Skeletal muscle satellite cell (primary cell): ENCODE results near the gene RAF1.
"Not testable (repeated sequence)": the region's sequence is repeated elsewhere in the genome, so short reads cannot be mapped to it uniquely, and the experiment has no call there.

Source experiments
- H3K27me3 ChIP-seq: 2 replicates; pipeline ENCODE4 v1.7.0; 2013; ENCODE audit warnings: low read length; ENCODE audit not compliant: control insufficient read depth, insufficient read depth
- H3K36me3 ChIP-seq: 2 replicates; pipeline ENCODE4 v1.7.0; 2013; ENCODE audit warnings: mild to moderate bottlenecking, control low read depth, low read length; ENCODE audit not compliant: insufficient read depth
- H3K4me1 ChIP-seq: 2 replicates; pipeline ENCODE4 v1.7.0; 2013; ENCODE audit warnings: low read length; ENCODE audit not compliant: control insufficient read depth, insufficient read depth
- H3K4me2 ChIP-seq: 2 replicates; pipeline ENCODE4 v1.7.0; 2013; ENCODE audit warnings: mild to moderate bottlenecking, low read length
- H3K4me3 ChIP-seq: 2 replicates; pipeline ENCODE4 v1.7.0; 2013; ENCODE audit warnings: low read length
- H3K9ac ChIP-seq: 2 replicates; pipeline ENCODE4 v1.7.0; 2013; ENCODE audit warnings: mild to moderate bottlenecking, low read depth, low read length, moderate library complexity
- H3K9me3 ChIP-seq: replicated peaks from 2 replicates; pipeline ENCODE4 v1.7.0; 2013; ENCODE audit warnings: mild to moderate bottlenecking, control low read depth, low read length

RAF1 gene

DNA sequence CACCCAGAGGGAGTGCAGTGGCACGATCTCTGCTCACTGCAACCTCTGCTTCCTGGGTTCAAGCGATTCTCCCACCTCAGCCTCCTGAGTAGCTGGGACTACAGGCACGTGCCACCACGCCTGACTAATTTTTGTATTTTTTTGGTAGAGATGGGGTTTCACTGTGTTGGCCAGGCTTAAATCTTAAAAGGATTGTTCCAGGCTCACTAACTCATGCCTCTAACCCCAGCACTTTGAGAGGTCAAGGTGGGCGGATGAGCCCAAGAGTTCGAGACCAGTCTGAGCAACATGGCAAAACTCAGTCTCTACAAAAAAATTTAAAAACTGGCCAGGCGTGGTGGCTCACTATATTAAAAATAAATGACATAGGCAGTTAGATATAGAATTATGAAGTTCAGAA is 33.1 kb downstream of the RAF1 start:
- H3K4me3 ChIP-seq, H3K9me3 ChIP-seq: not testable (repeated sequence)

GRCh38 chr3:12630292-12630691 is 33.6 kb downstream of the RAF1 start:
- peaks cover 18% of the 10 kb centered on the region for H3K4me1 ChIP-seq
- H3K36me3 ChIP-seq: no peaks in the 10 kb centered on the region
- H3K9me3 ChIP-seq: no peaks in the 10 kb centered on the region
- no peak overlapping the region for H3K9ac ChIP-seq
- no peaks in the 10 kb centered on the region for H3K27me3 ChIP-seq
- no peak overlapping the region for H3K4me3 ChIP-seq
- H3K4me2 ChIP-seq: no peak overlapping the region

More for the DNA sequence above, 33.1 kb downstream of the RAF1 start:
- not testable (repeated sequence) for H3K9ac ChIP-seq, H3K36me3 ChIP-seq, H3K27me3 ChIP-seq, H3K4me2 ChIP-seq
- peaks cover 18% of the 10 kb centered on the region for H3K4me1 ChIP-seq

GRCh38 chr3:12629560-12629959 is 34.4 kb downstream of the RAF1 start:
- no peak overlapping the region for H3K4me2 ChIP-seq
- peaks cover 18% of the 10 kb centered on the region for H3K4me1 ChIP-seq
- no peaks in the 10 kb centered on the region for H3K9me3 ChIP-seq
- no peak overlapping the region for H3K4me3 ChIP-seq
- H3K27me3 ChIP-seq: no peaks in the 10 kb centered on the region
- H3K9ac ChIP-seq: no peak overlapping the region
- H3K36me3 ChIP-seq: no peaks in the 10 kb centered on the region

- H3K27me3 ChIP-seq: no peaks in the 10 kb centered on the region
- no peak overlapping the region for H3K9ac ChIP-seq
- H3K4me2 ChIP-seq: no peak overlapping the region
- H3K4me3 ChIP-seq: no peak overlapping the region
- no peaks in the 10 kb centered on the region for H3K9me3 ChIP-seq
- H3K4me1 ChIP-seq: peaks cover 18% of the 10 kb centered on the region
- no peaks in the 10 kb centered on the region for H3K36me3 ChIP-seq
Observed at GRCh38 chr3:12628813-12629212, 35.1 kb downstream of the RAF1 start.

- Histone ChIP-seq H3K4me2 (no peak overlapping the region), H3K9ac (no peak overlapping the region), H3K9me3 (no peaks in the 10 kb centered on the region), H3K4me1 (peaks cover 18% of the 10 kb centered on the region), H3K4me3 (no peak overlapping the region), H3K36me3 (no peaks in the 10 kb centered on the region), H3K27me3 (no peaks in the 10 kb centered on the region)
Observed at GRCh38 chr3:12627370-12627769, 36.5 kb downstream of the RAF1 start.

DNA sequence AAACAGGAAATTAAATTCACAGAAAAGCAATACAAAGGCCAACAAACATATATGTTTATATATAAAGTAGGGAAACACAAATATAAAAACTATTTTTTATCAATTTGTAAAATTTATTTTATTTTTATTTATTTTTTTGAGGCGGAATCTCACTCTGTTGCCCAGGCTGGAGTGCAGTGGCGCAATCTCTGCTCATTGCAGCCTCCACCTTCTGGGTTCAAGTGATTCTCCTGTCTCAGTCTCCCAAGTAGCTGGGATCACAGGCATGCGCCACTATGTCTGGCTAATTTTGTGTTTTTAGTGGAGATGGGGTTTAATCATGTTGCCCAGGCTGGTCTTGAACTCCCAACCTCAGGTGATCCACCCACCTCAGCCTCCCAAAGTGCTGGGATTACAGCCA is 39.0 kb downstream of the RAF1 start:
- H3K9ac ChIP-seq, H3K4me3 ChIP-seq, H3K9me3 ChIP-seq, H3K4me2 ChIP-seq, H3K36me3 ChIP-seq, H3K27me3 ChIP-seq: not testable (repeated sequence)
- peaks cover 15% of the 10 kb centered on the region for H3K4me1 ChIP-seq

DNA sequence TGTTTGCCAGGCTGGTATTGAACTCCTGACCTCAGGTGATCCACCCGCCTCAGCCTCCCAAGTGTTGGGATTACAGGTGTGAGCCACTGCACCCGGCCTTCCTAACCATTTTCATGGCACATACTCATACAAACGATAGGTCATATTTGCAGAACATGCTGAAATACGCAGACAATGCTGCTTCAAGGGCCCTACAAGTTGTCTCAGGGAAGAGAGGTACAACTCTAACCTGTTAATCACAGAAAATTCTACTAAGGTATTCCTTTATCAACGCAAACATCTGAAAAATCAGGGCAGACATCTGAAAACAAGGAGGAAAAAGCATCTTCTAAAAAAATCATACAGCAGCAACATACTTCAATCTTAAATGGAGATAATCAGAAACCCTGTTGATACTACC is 39.9 kb downstream of the RAF1 start:
- no peaks in the 10 kb centered on the region for H3K9me3 ChIP-seq
- H3K4me1 ChIP-seq: peaks cover 7% of the 10 kb centered on the region
- H3K27me3 ChIP-seq: no peaks in the 10 kb centered on the region
- H3K9ac ChIP-seq: no peak overlapping the region
- no peak overlapping the region for H3K4me2 ChIP-seq
- H3K4me3 ChIP-seq: no peak overlapping the region
- H3K36me3 ChIP-seq: no peaks in the 10 kb centered on the region

DNA sequence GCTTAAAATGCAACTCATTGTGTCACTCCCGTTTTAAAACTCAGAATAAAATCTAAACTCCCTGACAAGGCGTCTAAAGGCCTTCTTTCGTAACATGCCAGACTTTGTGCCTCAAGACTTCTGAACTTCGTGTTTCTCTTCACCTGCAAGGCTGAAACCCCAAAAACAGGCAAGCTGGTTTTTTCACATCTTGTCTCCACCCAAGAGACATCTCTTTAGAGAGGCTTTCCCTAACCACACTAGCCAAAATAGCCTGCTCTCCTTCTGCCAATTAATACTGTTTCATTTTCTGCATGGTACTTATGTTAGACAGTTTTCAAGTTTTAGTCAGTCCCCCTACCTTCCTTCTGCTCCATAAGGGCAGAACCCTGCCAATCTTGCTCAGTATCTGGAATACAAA is 41.6 kb downstream of the RAF1 start:
- H3K4me3 ChIP-seq: no peak overlapping the region
- no peaks in the 10 kb centered on the region for H3K27me3 ChIP-seq
- peaks cover 10% of the 10 kb centered on the region for H3K36me3 ChIP-seq
- no peaks in the 10 kb centered on the region for H3K9me3 ChIP-seq
- H3K4me1 ChIP-seq: peaks cover 4% of the 10 kb centered on the region
- H3K9ac ChIP-seq: no peak overlapping the region
- no peak overlapping the region for H3K4me2 ChIP-seq

- Histone ChIP-seq H3K9me3 (no peaks in the 10 kb centered on the region), H3K4me3 (no peak overlapping the region), H3K4me2 (no peak overlapping the region), H3K36me3 (peaks cover 23% of the 10 kb centered on the region), H3K27me3 (no peaks in the 10 kb centered on the region), H3K4me1 (no peaks in the 10 kb centered on the region), H3K9ac (no peak overlapping the region)
Observed at GRCh38 chr3:12620729-12621128, 43.2 kb downstream of the RAF1 start.

DNA sequence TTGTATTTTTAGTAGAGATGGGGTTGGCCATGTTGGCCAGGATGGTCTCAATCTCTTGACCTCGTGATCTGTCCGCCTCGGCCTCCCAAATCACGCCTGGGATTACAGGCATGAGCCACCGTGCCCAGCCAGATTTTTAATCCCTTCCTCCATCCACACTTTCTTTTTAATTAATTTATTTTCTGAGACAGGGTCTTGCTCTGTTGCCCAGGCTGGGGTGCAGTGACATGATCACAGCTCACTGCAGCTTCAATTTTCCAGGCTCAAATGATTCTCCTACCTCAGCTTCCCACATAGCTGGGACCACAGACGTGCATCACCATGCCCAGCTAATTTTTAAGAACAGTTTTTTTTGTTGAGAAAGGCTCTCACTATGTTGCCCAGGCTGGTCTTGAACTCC is 43.6 kb downstream of the RAF1 start:
- no peak overlapping the region for H3K9ac ChIP-seq
- peaks cover 26% of the 10 kb centered on the region for H3K36me3 ChIP-seq
- H3K4me1 ChIP-seq: no peaks in the 10 kb centered on the region
- H3K4me3 ChIP-seq: no peak overlapping the region
- no peak overlapping the region for H3K4me2 ChIP-seq
- no peaks in the 10 kb centered on the region for H3K27me3 ChIP-seq
- no peaks in the 10 kb centered on the region for H3K9me3 ChIP-seq

GRCh38 chr3:12618426-12618825 is 45.5 kb downstream of the RAF1 start:
- H3K9ac ChIP-seq: no peak overlapping the region
- no peaks in the 10 kb centered on the region for H3K27me3 ChIP-seq
- no peaks in the 10 kb centered on the region for H3K4me1 ChIP-seq
- H3K4me3 ChIP-seq: no peak overlapping the region
- H3K9me3 ChIP-seq: no peaks in the 10 kb centered on the region
- peaks cover 36% of the 10 kb centered on the region for H3K36me3 ChIP-seq
- H3K4me2 ChIP-seq: no peak overlapping the region

- no peaks in the 10 kb centered on the region for H3K27me3 ChIP-seq
- no peaks in the 10 kb centered on the region for H3K4me1 ChIP-seq
- peaks cover 52% of the 10 kb centered on the region for H3K36me3 ChIP-seq
- no peak overlapping the region for H3K4me2 ChIP-seq
- H3K9me3 ChIP-seq: no peaks in the 10 kb centered on the region
- H3K4me3 ChIP-seq: no peak overlapping the region
- H3K9ac ChIP-seq: no peak overlapping the region
Observed at GRCh38 chr3:12615266-12615665, 48.7 kb downstream of the RAF1 start.
